GM23248 (cell line): ENCODE data around the gene SV2C.

Source experiments
- EZH2 ChIP-seq: fragments of 200-600 bp; sonication (generic); IDR thresholded peaks from 2 replicates; pipeline ENCODE4 v1.6.1; 2018; ENCODE audit warnings: antibody characterized with exemption, mild to moderate bottlenecking; ENCODE audit not compliant: insufficient read depth, poor library complexity, severe bottlenecking
- EZH2phosphoT487 ChIP-seq: fragments of 200-600 bp; sonication (generic); IDR thresholded peaks from 2 replicates; pipeline ENCODE4 v1.6.1; 2018; ENCODE audit warnings: antibody characterized with exemption, moderate library complexity, mild to moderate bottlenecking, low read depth; ENCODE audit not compliant: insufficient read depth

- TF ChIP-seq EZH2, result no peak
- no peak for TF ChIP-seq EZH2phosphoT487
Observed at GRCh38 chr5:76371960-76372322, 288.8 kb downstream of the SV2C start.
